Measurements from ENCODE around the gene ANO10. TPM values are rescaled to one million over a fixed set of nuclear protein-coding genes. Genes with fewer than 3 reads are reported as not detected.

Gene ANO10
- total and polyA plus RNA-seq, 11 donors = 8.3 to 29.8 (median 15.8) TPM

- WGBS, 4 donors = 93 to 94% (median 94%) methylated on average over 11 of the region's 11 CpGs
- Histone ChIP-seq H3K9me3 (peaks cover 0 to 20% (median 12%) of the 10 kb centered on the region in 12 donors), H3K4me1 (peaks cover 0 to 36% (median 15%) of the 10 kb centered on the region in 12 donors), H3K27ac (peak overlapping the region in 1 of 12 donors; percentile 74), H3K36me3 (peaks cover 0 to 82% (median 78%) of the 10 kb centered on the region in 9 donors), H3K4me3 (no peak overlapping the region), H3K27me3 (no peaks in the 10 kb centered on the region)
- intact Hi-C loops (cut with DNase I) = loop anchor here in 1 of 10 donors (5.0 kb wide), 1 partner anchor 61 kb away; the partner anchor contains the start of gene SNRK
- TF ChIP-seq POLR2A (IDR thresholded peaks at IDR 0.05) (no peak), CTCF (IDR thresholded peaks at IDR 0.05) (no peak)
- no peak for DNase-seq
- ATAC-seq = no peak
Measured at GRCh38 chr3:43348350-43348749, 273.5 kb downstream of the ANO10 start.

DNA sequence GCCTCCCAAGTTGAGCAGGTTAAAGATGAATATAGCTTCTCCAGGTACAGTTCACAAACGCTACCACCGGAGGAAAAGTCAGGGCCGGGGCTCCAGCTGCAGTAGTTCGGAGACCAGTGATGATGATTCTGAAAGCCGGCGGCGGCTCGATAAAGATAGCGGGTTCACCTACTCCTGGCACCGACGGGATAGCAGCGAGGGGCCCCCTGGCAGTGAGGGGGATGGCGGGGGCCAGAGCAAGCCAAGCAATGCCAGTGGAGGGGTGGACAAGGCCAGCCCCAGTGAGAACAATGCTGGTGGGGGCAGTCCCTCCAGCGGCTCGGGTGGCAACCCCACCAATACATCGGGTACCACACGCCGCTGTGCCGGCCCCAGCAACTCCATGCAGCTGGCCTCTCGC is 274.0 kb downstream of the ANO10 start:
- no peak for TF ChIP-seq POLR2A (IDR thresholded peaks at IDR 0.05)
- TF ChIP-seq CTCF (IDR thresholded peaks at IDR 0.05) = no peak
- no peak for DNase-seq
- Histone ChIP-seq H3K4me3 (no peak overlapping the region), H3K4me1 (peaks cover 0 to 37% (median 15%) of the 10 kb centered on the region in 12 donors), H3K9me3 (peaks cover 0 to 14% (median 7%) of the 10 kb centered on the region in 12 donors), H3K36me3 (peaks cover 0 to 88% (median 81%) of the 10 kb centered on the region in 9 donors), H3K27ac (peak overlapping the region in 1 of 12 donors; percentile 74), H3K27me3 (no peaks in the 10 kb centered on the region)
- intact Hi-C loops (cut with DNase I) = loop anchor here in 1 of 10 donors (5.0 kb wide), 1 partner anchor 60 kb away; the partner anchor contains the start of gene SNRK
- no peak for ATAC-seq
- 94 to 98% (median 96%) methylated on average over 14 to 20 of the region's 20 CpGs for WGBS, 4 donors

- H3K27ac ChIP-seq = peak overlapping the region in 1 of 12 donors; percentile 74
- H3K4me1 ChIP-seq = peaks cover 0 to 43% (median 16%) of the 10 kb centered on the region in 12 donors
- H3K9me3 ChIP-seq = peaks cover 0 to 8% (median 2%) of the 10 kb centered on the region in 12 donors
- H3K36me3 ChIP-seq = peaks cover 0 to 94% (median 87%) of the 10 kb centered on the region in 9 donors
- DNase-seq = no peak
- H3K4me3 ChIP-seq = no peak overlapping the region
- H3K27me3 ChIP-seq = no peaks in the 10 kb centered on the region
- WGBS, 4 donors = 95 to 98% (median 96%) methylated on average over 14 of the region's 14 CpGs
- ATAC-seq = no peak
- TF ChIP-seq CTCF (IDR thresholded peaks at IDR 0.05) (no peak), POLR2A (IDR thresholded peaks at IDR 0.05) (no peak)
- intact Hi-C loops (cut with DNase I) = loop anchor here in 1 of 10 donors (5.0 kb wide), 1 partner anchor 60 kb away; the partner anchor contains the start of gene SNRK
Measured at GRCh38 chr3:43346978-43347749, 274.6 kb downstream of the ANO10 start.

DNA sequence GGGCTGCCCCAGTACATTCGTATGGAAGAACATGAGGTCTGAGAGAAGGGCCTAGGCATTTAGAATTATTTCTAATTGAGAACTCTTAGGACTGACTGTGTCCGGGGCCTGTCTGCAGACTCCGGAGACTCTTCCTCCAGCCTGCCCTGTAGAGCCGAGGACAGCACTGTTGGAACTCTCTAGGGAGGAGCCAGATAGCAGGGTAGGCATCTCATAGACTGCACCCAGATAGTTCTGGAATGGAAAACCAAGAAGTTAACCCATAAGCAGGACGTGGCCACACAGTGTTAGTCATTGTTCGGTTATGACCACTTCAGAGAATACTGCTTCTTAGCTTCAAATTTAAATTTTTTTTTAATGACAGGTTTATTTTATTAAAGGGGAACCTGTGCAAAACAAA is 275.9 kb downstream of the ANO10 start:
- Histone ChIP-seq H3K36me3 (peaks cover 0 to 100% (median 96%) of the 10 kb centered on the region in 9 donors), H3K9me3 (no peaks in the 10 kb centered on the region), H3K4me3 (no peak overlapping the region), H3K27ac (peak overlapping the region in 2 of 12 donors; percentile 25 to 59), H3K4me1 (peaks cover 0 to 50% (median 22%) of the 10 kb centered on the region in 12 donors), H3K27me3 (no peaks in the 10 kb centered on the region)
- intact Hi-C loops (cut with DNase I) = loop anchor here in 1 of 10 donors (5.0 kb wide), 1 partner anchor 59 kb away; the partner anchor contains the start of gene SNRK
- ATAC-seq = peak in 3 of 4 donors; percentile 10 to 44 (median 16)
- TF ChIP-seq POLR2A (IDR thresholded peaks at IDR 0.05) = no peak
- no peak for TF ChIP-seq CTCF (IDR thresholded peaks at IDR 0.05)
- WGBS, 4 donors = 60 to 74% (median 71%) methylated on average over 6 of the region's 6 CpGs
- DNase-seq = no peak

Measured in heart left ventricle (tissue), 16 donors.